Suppressor macrophage treated with lipopolysaccharide for 1 hour (primary cell): ENCODE measurements around the gene PSMA4.
"Not testable (repeated sequence)": the region's sequence is repeated elsewhere in the genome, so short reads cannot be mapped to it uniquely, and the experiment has no call there.

Experiments used
- DNase-seq, 3 donors: peaks; one replicate each; pipeline ENCODE4 v3.0.0-alpha.2; 2020 to 2022

The PSMA4 gene

GRCh38 chr15:78552597-78552996, 12.4 kb downstream of the PSMA4 start:
- no peak for DNase-seq

GRCh38 chr15:78560201-78560600, 20.0 kb downstream of the PSMA4 start:
- not testable (repeated sequence) for DNase-seq

- DNase-seq, result no peak
These were observed 21.2 kb downstream of the PSMA4 start for GRCh38 chr15:78561490-78561889.

DNA sequence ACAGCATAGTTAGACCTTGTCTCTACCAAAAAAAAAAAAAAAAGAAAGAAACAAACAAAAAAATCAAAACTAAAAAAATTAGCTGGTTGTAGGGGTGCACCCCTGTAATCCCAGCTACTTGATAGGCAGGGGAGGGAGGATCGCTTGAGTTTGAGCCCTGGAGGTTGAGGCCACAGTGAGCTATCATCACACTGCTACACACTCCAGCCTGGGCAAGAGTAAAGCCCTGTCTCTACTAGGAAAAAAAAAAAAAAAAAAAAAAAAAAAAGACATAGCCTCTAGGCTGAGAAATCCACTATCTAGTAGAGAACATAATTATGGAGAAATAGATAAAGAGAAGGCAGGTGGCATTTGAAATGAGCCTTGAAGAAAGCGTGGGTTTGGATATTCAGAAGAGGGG, 22.8 kb downstream of the PSMA4 start:
- DNase-seq, result no peak

DNA sequence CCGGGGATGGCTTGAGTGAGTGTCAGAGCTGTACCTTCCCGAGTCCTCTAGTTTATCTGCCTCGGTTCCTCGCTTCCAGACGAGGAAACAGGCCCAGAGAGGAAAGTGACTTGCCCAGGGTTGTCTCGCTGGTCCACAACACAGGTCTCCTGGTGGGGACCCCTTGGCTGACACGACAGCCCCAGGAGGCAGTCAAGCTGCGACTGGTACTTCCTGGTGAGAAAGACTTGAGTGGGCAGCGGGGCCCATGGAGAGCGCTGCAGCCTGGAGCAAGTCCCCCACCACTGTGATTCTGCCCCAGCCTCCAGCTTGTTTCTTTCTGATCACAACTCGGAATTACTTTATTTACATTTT, 24.5 kb downstream of the PSMA4 start:
- DNase-seq, result no peak

GRCh38 chr15:78565097-78565950, 25.1 kb downstream of the PSMA4 start, which contains the start of gene CHRNA5:
TSS of gene CHRNA5 (plus strand) at chr15:78565520. CDS start at chr15:78565720, 200 bp downstream.
- DNase-seq, result peak; percentile 71 to 94 (median 90)

DNA sequence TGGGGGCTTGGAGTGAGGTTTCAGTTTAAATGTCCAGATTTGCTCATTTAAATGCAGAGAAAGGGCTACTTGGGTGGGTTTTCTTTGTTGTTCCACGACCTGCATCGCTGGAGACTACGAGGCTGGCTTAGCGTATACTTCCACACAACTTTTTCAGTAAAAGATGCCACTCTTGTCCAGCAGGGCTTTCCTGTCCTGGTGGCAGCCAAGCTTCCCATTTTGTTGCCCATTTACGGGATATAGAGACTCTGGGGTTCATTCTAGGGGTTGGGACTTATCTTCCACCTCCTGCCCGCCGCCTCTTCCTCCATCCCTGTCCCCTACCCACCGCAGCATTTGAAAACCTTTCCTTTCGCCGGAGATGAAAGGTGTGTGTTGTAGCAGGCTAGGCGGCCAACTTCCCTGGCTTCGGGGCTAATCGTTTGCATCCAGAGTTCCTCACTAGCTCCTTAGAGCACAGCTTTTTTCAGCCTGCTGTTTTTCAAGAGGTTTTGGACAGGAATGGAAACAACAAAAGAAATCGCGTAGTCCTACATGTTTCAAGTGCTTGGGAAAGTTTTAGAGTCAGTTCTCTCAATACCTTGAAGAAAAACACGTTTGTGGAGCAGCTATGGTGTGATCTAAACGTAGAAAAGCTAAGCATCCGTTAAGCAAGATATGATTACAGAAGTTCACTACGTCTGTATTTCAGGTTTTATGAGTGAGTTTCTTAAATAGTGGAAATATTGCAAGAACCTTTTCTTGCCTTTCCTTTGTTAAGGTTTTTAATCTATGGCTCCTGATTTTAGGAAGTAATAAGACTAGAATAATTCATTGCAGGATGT, 25.9 kb downstream of the PSMA4 start:
- peak in 2 of 3 donors; percentile 4 to 11 for DNase-seq

DNA sequence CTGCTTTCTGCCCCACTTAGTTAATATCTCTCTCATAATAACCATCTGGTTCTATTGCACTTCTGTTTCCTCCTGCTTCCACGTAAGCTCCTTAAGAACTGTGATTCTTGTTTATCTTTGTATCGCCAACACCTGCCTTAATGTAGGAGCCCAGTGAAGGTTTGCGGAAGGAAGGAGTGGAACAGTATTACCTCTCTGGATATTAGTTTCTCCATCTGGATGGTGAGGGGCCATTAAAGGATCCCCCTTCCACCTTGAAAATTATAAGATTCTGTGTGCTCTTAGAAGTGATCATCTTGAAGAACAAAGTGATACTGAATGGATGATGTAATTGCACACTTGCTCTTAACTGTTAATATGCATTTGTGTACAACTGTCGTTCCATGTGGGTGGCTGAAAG, 27.3 kb downstream of the PSMA4 start:
- no peak for DNase-seq

- DNase-seq, result no peak
These were observed 30.5 kb downstream of the PSMA4 start for GRCh38 chr15:78570710-78571109.

- no peak for DNase-seq
These were observed 31.1 kb downstream of the PSMA4 start for GRCh38 chr15:78571382-78571781.

DNA sequence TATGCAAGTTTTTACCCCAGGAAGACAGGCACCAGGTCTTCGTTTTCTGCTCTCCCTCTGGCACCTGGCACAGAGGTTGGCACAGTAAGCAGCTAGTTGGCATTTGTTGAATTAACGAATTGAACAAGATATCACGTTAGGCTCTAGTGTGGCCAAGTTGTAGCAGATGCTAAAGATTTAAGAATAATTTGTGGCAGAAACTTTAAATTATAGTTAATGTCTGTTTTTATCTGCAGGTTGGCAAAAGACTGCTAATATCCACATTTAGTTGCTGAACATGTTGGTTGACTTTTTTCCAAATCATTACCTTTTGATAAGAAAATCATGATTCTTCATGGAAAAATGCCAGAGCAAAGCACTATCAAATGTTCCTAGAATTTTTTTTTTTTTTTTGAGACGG, 33.2 kb downstream of the PSMA4 start:
- DNase-seq, result no peak

GRCh38 chr15:78574944-78575343, 34.7 kb downstream of the PSMA4 start:
- no peak for DNase-seq

DNA sequence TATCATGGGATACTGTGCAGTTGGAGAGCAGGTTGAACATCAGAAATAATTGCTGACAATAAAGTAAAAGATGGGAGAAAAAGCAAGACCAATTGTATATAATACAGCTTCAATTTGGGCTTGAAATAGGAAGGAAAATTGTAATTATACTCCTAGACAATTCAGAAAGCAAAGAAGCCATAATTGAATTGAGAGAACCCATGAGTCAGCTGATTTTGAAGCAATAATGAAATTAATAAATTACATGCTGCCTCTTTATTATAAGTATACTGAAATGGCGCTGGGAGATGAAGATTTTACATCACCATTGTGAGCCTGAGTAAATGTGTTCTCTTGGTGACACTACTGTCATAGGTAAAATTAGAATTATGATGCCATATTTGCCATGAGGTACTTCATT, 57.3 kb downstream of the PSMA4 start:
- no peak for DNase-seq

DNA sequence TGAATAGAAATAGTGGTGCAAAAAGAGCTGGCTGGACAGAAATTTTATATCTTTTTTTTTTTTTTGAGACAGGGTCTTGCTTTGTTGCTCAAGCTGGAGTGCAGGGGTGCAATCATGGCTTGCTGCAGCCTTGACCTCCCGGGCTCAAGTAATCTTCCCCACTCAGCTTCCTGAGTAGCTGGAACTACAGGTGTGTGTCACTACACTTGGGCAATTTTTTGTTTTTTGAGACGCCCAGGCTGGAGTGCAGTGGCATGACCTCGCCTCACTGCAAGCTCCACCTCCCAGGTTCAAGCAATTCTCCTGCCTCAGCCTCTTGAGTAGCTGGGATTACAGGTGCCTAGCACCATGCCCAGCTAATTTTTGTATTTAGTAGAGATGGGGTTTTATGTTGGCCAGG, 58.1 kb downstream of the PSMA4 start:
- DNase-seq, result no peak

GRCh38 chr15:78599189-78599588, 58.9 kb downstream of the PSMA4 start:
- no peak for DNase-seq
